NCI-H2227 (cell line): Measurements from ENCODE around the gene PARD3.
"Not testable (repeated sequence)": the region's sequence is repeated elsewhere in the genome, so short reads cannot be mapped to it uniquely, and the experiment has no call there.

Source experiments
- DNase-seq: peaks from one replicate; lab custom pipeline; 2025; ENCODE audit not compliant: unreplicated experiment; lab: John Stamatoyannopoulos, UW

The PARD3 gene

GRCh38 chr10:34717429-34717828, 97.7 kb downstream of the PARD3 start:
- no peak for DNase-seq

GRCh38 chr10:34716958-34717357, 98.1 kb downstream of the PARD3 start:
- DNase-seq = no peak

GRCh38 chr10:34716234-34716633, 98.9 kb downstream of the PARD3 start:
- no peak for DNase-seq

GRCh38 chr10:34715511-34716187, 99.4 kb downstream of the PARD3 start:
- DNase-seq = no peak

- no peak for DNase-seq
Observed at GRCh38 chr10:34713875-34714274, 101.2 kb downstream of the PARD3 start.

GRCh38 chr10:34711500-34711899, 103.6 kb downstream of the PARD3 start:
- DNase-seq = no peak

- no peak for DNase-seq
Observed at GRCh38 chr10:34710391-34710751, 104.7 kb downstream of the PARD3 start.

- DNase-seq = no peak
Observed at GRCh38 chr10:34709637-34710390, 105.3 kb downstream of the PARD3 start.

GRCh38 chr10:34707656-34708055, 107.4 kb downstream of the PARD3 start:
- no peak for DNase-seq

GRCh38 chr10:34706992-34707391, 108.1 kb downstream of the PARD3 start:
- DNase-seq = not testable (repeated sequence)

GRCh38 chr10:34706147-34706546, 108.9 kb downstream of the PARD3 start:
- no peak for DNase-seq

GRCh38 chr10:34705563-34705962, 109.5 kb downstream of the PARD3 start:
- DNase-seq = no peak

GRCh38 chr10:34704526-34705184, 110.4 kb downstream of the PARD3 start:
- no peak for DNase-seq

- DNase-seq = no peak
Observed at GRCh38 chr10:34702982-34703381, 112.1 kb downstream of the PARD3 start.

GRCh38 chr10:34702093-34702937, 112.8 kb downstream of the PARD3 start:
- DNase-seq = no peak

- DNase-seq = no peak
Observed at GRCh38 chr10:34701194-34701593, 113.9 kb downstream of the PARD3 start.

- DNase-seq = not testable (repeated sequence)
Observed at GRCh38 chr10:34700752-34701151, 114.3 kb downstream of the PARD3 start.

- DNase-seq = no peak
Observed at GRCh38 chr10:34699904-34700517, 115.1 kb downstream of the PARD3 start.

- no peak for DNase-seq
Observed at GRCh38 chr10:34698979-34699378, 116.1 kb downstream of the PARD3 start.

- DNase-seq = no peak
Observed at GRCh38 chr10:34698248-34698831, 116.8 kb downstream of the PARD3 start.
